SU-DHL-6 (cell line): ENCODE results near the gene ITPR3.

ENCODE experiments used
- CTCF ChIP-seq: fragments of 200-600 bp; sonication (generic); IDR thresholded peaks from one replicate; pipeline ENCODE4 v1.5.1; 2017; ENCODE audit warnings: antibody characterized with exemption, mild to moderate bottlenecking, low read length, moderate library complexity; ENCODE audit not compliant: insufficient read depth, poor library complexity, severe bottlenecking
- EZH2phosphoT487 ChIP-seq: fragments of 200-600 bp; sonication (generic), shearing (Covaris generic); conservative IDR thresholded peaks from 2 replicates; pipeline ENCODE4 v1.6.1; 2018; ENCODE audit warnings: mild to moderate bottlenecking, antibody characterized with exemption, low read length, moderate library complexity, mixed read lengths

- TF ChIP-seq EZH2phosphoT487: no peak
- no peak for TF ChIP-seq CTCF
Observed at GRCh38 chr6:33682341-33682740, 61.2 kb downstream of the ITPR3 start.
